HEK293T (cell line): Measurements from ENCODE around the gene BRF1.

ENCODE experiments used
- ARNT ChIP-seq: fragments of 450-650 bp; IDR thresholded peaks from 2 replicates; pipeline ENCODE4 v1.6.1; 2017; ENCODE audit warnings: mild to moderate bottlenecking
- CTBP1 ChIP-seq: fragments of 450-650 bp; IDR thresholded peaks from 2 replicates; pipeline ENCODE4 v1.6.1; 2016; ENCODE audit warnings: borderline replicate concordance
- ELF4 ChIP-seq: fragments of 450-650 bp; IDR thresholded peaks from 2 replicates; pipeline ENCODE4 v1.6.1; 2017; ENCODE audit warnings: antibody characterized with exemption
- FOXA1 ChIP-seq: fragments of 450-650 bp; IDR thresholded peaks from 2 replicates; pipeline ENCODE4 v1.6.1; 2016; ENCODE audit warnings: mild to moderate bottlenecking
- FOXM1 ChIP-seq: fragments of 450-650 bp; IDR thresholded peaks from 2 replicates; pipeline ENCODE4 v1.6.1; 2017; ENCODE audit warnings: mild to moderate bottlenecking, borderline replicate concordance
- HDGF ChIP-seq: fragments of 450-650 bp; IDR thresholded peaks from 2 replicates; pipeline ENCODE4 v1.6.1; 2017; ENCODE audit warnings: antibody characterized with exemption, borderline replicate concordance
- NFRKB ChIP-seq: fragments of 450-650 bp; IDR thresholded peaks from 2 replicates; pipeline ENCODE4 v1.6.1; 2016; ENCODE audit warnings: mild to moderate bottlenecking, moderate library complexity
- TARDBP ChIP-seq: fragments of 450-650 bp; IDR thresholded peaks from 2 replicates; pipeline ENCODE4 v1.6.1; 2016

DNA sequence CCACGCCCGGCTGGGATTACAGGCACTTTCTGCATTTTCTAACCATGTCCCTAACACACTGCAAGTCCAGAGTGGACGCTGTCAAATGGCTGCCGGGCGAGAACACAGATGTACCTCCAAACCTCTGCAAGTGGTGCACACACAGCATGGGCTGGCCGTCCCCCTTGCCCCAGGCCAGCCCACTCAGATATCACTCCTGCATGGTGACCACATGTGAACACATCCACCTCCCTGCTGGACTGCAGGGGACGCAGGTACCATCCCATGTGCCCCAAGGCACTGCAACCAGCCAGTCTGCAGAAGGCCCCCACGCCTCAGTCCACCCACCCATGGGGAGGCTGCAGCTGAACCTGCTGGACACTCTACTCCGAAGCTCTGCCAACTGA, 14.0 kb downstream of the BRF1 start:
- TF ChIP-seq FOXM1 (no peak), ELF4 (no peak), TARDBP (no peak), FOXA1 (no peak), HDGF (no peak), NFRKB (no peak), CTBP1 (no peak), ARNT (no peak)
